ENCODE measurements around the gene KIAA0930.

Gene KIAA0930

GRCh38 chr22:45183974-45184373 lies 56.7 kb downstream of the KIAA0930 start:
- no peak for DNase-seq

DNA sequence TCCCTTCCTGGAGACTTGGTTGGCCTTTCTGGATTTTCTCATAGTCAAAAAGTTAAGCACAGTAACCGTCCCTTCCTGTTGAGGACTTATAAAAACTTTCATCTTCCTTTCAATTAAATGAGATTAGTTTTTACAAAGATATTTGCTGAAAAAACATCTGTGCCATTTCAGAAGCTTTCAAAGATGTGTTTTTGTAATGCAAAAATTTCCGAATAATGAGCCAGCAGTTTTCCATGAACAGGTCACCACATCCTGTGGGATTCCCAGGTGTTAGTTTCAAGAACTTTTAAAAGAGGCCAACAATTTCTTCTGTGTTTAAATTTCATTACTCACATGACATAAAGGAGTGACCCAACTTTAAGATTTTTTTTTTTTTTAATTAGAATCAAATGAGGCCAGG lies 58.9 kb downstream of the KIAA0930 start:
- no peak for DNase-seq

DNA sequence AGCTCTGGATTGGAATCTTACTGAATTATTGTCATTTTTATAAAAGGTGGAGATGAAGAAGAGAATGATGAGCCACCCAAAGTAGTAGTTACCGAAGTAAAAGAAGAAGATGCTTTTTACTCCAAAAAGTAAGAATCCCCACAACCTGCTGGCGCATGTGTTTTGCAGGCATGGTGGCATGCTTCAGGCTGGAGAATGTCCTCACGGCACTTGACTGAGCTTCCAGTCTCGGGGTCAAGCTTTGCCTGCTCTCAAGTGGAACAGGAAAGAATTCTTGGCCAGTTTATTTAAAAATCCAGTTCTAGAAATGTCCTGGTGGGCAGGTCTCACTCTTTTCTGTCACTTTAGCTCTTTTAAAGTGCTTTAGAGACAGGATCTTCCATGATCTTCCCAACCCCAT lies 59.5 kb downstream of the KIAA0930 start:
- no peak for DNase-seq

- DNase-seq = no peak
These were observed 60.5 kb downstream of the KIAA0930 start for GRCh38 chr22:45180146-45180679.

GRCh38 chr22:45179276-45180049 lies 61.2 kb downstream of the KIAA0930 start:
- no peak for DNase-seq

DNA sequence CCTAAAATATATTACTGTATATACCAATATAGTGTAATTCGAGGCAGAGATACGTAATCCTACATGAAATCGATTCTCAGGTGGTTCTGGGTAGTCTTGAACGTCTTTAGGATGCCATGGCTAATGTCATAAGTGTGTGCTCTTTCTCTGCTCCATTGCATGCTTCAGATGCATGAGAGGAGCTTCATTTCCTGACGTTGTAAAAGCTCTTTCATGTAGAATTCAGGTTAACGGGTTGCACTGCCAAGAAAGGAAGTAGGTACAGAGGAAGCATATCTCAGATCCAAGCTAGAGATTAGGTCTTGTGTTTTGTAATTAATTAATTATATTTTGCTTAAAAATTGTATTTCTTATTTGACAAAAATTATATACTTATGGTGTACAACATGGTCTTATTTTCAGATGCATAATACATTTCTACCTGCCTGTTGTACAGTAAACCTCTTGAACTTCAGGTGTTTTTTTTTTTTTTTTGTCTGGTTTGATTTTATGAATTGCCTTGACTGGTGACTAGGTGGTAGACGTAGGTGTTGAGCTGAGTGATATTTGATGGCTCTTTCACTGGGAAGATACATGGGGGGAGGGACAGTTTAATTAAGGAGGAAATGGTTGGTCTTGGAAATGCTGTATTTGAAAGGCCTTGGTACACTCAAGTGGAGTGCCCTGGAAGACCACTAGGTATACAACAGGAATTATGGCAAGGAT lies 67.7 kb downstream of the KIAA0930 start:
- no peak for DNase-seq

GRCh38 chr22:45171830-45172229 lies 68.9 kb downstream of the KIAA0930 start:
- peak in 1 of 51 donors; percentile 9 for DNase-seq

GRCh38 chr22:45169591-45170466 lies 70.9 kb downstream of the KIAA0930 start:
- no peak for DNase-seq

GRCh38 chr22:45166932-45167331 lies 73.8 kb downstream of the KIAA0930 start:
- no peak for DNase-seq

DNA sequence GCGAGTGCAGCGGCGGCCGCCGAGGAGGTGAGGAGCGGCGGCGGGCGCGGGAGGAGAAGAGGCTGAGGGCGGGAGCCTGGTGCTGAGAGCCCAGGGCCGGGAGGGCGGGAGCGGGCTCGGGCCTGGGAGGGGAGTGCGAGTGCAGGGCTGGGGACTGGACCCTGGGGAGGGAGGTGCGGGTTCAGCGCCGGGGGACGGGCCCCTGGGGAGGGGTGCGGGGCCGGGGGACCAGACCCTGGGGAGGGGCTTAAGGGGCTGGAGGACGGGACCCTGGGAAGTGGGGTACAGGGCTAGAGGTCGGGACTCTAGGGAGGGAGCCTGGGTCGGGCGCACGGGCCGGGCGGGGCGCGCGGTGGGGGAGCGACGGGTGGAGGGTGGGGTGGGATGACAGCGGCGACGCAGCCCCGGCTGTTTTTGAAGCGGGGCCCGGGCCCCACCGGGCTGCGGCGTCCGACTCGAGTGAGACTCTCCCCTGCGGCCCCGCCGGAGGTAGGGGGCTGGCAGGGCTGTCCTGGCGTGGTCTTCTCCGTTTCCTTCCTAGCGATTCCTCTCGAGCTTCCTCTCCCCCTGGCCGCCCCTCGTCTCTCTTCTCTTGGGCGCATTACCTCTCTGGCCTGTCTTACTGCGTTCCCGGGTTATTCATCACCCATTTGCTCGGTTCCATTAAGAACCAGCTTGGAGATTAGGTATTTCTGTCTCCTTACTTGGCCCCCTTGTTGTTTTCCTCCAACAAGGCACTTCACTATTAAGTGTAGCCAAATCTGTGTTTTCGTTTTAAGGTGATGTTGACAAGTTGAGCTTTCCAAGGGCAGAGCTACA lies 76.2 kb downstream of the KIAA0930 start:
- peak in 14 of 51 donors; percentile 17 to 62 (median 42) for DNase-seq

DNA sequence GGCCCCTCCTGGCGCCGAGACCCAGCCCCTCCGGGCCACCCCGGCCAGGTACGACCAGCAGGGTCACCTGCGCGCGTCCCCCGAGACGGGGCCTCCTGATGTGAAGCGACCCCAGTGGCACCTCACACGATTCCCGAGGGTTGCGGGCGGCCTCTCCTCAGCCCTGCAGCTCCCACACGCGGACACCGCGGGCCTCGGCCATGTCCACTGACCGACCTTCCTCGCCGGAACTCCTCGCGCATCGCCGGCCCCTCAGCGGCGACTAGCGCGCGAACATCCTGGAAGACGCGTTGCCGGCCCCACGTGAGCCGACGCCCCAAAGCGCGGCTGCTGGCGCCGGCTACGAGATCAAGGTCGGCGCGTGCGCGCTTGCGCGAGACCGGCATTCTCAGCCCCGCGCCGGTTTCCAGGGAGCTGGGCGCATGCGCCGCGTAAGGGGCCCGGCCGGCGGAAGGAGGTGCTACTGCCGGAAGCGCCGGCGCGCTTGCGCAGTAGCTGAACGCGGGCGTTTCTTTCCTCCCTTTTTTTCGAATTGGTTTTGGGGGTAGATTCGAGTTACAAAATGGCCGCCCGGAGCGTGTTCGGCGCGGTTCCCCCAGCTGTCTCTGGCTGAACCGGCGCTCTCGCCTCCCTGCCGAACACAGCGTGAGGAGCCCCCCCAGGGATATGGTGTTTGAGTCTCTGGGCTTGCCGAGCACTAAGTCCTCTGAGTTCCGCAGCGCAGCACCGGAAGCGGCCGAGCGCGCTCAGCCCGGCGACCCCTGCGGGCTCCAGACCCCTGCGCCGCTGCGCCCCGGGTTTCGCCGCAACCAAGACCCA lies 77.0 kb downstream of the KIAA0930 start, which contains the start of gene NUP50:
Gene NUP50 (plus strand): TSS at position 475 of the 819 bp plus-strand sequence. CDS start 4,253 bp downstream, outside the sequence.
- peak; percentile 33 to 96 (median 86) for DNase-seq

DNA sequence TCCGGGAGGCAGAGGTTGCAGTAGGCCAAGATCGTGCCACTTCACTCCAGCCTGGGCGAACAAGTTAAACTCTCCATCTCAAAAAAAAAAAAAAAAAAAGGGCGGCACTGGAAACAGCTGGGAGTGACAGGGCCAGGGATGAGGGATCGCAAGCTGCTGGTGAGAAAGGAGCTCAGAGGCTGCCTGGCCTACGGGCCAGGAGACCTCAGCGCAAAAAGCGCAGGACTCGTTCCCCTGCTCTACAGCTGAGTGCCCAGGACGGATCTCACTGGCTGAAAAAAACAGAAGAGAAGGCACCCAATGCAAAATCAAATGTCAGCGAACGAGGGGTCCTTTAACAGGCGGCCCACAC lies 77.6 kb downstream of the KIAA0930 start:
- DNase-seq = peak in 3 of 51 donors; percentile 35 to 50 (median 40)

DNA sequence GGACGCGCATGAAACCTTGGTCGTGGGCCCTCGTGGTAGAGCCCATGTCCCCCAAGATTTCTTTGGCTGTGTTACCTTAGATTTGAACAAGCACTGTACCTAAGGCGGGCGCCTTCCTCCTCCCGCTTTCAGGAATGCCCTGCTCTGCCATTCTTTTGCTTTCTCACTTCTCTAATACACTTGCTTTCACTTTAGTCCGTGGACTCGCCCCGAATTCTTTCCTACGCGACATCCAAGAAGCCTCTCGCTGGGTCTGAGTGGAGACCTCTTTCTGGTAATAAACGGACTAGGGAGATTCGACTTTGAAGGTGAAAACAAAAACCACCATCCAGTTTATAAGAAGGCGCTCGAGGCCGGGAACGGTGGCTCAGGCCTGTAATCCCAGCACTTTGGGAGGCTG lies 78.2 kb downstream of the KIAA0930 start:
- DNase-seq = no peak

DNA sequence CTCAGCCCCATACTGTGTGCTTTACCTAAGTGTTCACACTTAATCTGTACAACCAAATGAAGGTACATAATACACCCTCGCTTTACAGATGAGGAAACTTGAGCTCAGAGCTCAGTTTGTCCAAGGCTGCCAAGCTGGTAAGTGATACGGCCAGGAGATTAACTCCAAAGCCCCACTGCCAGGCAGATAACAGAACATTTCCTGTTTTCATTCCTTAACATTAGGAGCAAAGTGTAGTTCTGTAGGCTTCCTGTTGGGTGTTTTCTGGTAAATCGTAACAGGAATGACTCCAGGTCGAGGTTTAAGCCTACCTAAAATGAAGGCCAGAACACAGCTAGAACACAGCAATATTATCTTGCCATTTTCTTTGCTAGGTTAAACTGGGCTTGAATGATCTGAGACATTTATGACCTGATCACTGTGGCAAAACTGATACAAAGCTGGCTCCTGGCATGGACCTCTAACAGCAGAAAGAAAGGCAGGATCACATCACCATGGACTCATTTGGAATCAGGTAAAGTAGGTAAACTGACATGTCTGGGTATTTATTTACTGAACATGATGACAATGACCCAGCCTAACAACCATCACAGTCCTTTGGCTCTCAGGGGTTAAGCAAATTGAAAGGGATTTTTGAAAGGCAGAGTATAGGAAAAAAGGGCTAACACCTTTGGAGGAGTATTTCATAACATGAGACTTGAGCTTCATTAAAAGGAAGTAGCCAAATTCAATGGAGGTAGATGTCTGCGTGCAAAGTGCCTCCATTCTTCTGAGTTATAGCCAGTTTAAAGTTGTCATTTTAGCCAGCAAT lies 80.8 kb downstream of the KIAA0930 start:
- no peak for DNase-seq

DNA sequence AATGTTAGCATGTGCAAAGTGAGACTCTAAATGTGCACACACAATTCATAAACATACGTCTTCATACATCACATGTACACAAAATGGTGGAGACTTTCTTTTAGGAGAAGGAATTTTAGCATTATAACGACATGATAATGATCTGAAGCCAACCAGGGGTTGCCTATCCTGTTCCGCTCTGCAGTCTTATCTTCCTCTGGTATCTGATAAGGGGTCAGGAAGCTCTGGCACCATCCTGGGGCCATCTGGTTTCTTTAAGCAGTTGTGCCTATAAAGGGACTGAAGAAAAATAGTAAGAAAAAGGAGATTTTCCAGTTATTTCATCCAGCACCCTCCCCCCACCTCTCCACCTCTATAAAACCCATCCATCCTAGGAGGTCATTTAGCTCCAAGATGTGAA lies 82.8 kb downstream of the KIAA0930 start:
- DNase-seq = no peak

- DNase-seq = no peak
These were observed 85.4 kb downstream of the KIAA0930 start for GRCh38 chr22:45155050-45155840.

- no peak for DNase-seq
These were observed 86.3 kb downstream of the KIAA0930 start for GRCh38 chr22:45154383-45154782.

DNA sequence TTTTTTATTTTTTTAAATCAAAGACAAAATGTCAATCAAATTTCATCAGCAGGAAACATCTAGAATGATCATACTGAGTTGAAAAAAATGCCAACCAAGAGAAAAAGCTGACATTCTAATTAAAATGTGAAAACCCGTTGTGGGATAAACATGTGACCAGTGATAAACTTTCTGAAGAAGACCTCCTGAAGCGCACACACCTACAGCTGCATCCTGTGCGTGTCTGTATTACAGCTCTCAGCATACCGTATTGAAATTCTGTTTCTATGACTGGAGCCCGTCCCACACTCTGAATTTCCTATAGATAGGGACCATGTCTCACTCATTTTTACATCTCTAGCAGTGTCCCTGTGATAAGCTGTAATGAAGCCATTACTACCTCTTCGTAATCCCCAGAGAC lies 89.2 kb downstream of the KIAA0930 start:
- DNase-seq = no peak

Measured in hypothalamus (tissue), 51 donors.